ENCODE measurements around the gene SIK1. TPM values are rescaled to one million over a fixed set of nuclear protein-coding genes. Genes with fewer than 3 reads are reported as not detected.
"Not testable (repeated sequence)": the region's sequence is repeated elsewhere in the genome, so short reads cannot be mapped to it uniquely, and the experiment has no call there.

Gene SIK1
- 11.8 and 12.5 TPM in 2 replicates for total RNA-seq

GRCh38 chr21:43426404-43427241 is at the start of gene SIK1:
Gene SIK1, minus strand, starts transcription at chr21:43427131. Its CDS starts 953 bp downstream, at chr21:43426178.
- intact Hi-C loops (cut with micrococcal nuclease); H3K4me3 Mint-ChIP-seq; DNase-seq; H3K9me3 Mint-ChIP-seq; H3K4me1 Mint-ChIP-seq; H3K27me3 Mint-ChIP-seq; H3K36me3 Mint-ChIP-seq (ENCODE audit: low read depth); H3K27ac Mint-ChIP-seq: not testable (repeated sequence)

DNA sequence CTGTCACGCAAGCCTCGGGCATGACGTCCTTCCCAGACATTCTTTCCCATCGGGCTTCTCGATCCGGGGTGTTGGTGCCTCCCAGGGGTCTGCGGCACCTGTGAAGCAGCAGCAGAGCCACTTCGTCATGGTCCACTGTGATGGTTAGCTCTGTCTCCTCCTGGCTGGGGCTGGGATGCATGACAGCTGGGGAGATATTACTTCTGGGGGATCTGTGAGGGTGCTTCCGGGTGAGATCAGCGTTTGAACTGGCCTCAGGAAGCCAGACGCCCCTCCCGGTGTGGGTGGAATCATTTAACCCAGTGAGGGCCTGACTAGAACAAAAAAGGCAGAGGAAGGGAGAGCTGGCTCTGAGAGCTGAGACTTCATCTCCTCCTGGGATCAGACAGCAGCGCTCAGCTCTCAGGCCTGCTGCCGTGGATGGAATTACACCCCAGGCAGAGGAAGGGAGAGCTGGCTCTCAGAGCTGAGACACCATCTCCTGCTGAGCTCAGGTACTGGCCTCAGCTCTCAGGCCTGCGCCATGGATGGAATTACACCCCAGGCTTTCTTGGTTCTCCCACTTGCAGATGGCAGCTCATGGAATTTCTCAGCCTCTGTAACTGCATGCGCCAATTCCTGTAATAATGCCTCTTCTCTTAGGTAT is 44.8 kb upstream of the SIK1 start:
- H3K36me3 Mint-ChIP-seq (ENCODE audit: low read depth); H3K9me3 Mint-ChIP-seq; intact Hi-C loops (cut with micrococcal nuclease); H3K27ac Mint-ChIP-seq; H3K4me1 Mint-ChIP-seq; DNase-seq; H3K27me3 Mint-ChIP-seq; H3K4me3 Mint-ChIP-seq: not testable (repeated sequence)

DNA sequence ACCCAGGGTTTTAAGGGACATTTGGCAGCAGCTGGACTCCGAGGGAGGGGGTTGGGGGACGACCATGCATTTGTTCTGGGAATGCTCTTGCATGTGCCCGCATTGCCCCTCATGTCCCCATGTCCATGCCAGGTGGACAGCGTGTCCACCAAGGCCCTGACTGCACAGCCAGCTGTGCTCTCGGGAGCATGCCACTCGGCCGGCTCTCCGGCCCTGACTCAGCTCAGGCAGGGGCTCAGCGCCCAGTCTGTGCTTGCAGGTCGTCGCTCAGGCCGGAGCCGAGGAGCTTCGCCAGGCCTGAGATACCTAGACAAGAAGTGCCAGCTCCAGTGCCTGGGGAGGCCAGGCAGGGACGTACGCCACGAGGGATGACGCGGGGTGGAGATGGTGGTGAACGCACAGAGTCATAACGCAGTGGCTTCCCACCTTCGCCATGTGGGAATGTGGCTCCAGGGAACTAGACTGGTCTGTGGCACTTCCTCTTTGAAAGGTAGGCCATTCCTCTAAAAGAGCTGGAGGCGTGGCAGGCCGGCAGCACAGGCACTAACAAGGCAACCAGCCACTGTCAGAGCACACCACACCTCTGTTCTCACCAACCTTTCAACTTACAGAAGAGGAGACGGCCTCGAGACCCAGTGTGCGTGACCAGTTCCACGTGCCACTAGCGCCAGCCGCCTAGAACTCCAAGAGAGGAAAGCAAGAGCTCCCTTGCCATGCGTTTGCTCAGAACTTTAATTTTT is 43.0 kb upstream of the SIK1 start:
- intact Hi-C loops (cut with micrococcal nuclease): not testable (repeated sequence)

DNA sequence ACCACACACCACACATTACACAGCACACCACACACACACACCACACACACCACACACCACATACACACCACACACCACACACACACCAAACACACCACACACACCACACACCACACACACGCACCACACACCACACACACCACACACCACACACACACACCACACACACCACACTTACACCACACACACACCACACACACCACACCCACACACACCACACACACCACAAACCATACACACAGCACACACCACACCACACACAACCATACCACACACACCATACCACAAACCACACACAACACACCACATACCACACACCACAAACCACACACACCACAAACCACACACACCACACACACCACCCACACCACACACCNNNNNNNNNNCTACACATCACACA is 40.9 kb upstream of the SIK1 start:
- H3K4me3 Mint-ChIP-seq: no peak overlapping the region

More for the DNA sequence above, 43.0 kb upstream of the SIK1 start:
- not testable (repeated sequence) for H3K4me1 Mint-ChIP-seq; DNase-seq; H3K9me3 Mint-ChIP-seq; H3K27me3 Mint-ChIP-seq; H3K4me3 Mint-ChIP-seq; H3K27ac Mint-ChIP-seq; H3K36me3 Mint-ChIP-seq (ENCODE audit: low read depth)

DNA sequence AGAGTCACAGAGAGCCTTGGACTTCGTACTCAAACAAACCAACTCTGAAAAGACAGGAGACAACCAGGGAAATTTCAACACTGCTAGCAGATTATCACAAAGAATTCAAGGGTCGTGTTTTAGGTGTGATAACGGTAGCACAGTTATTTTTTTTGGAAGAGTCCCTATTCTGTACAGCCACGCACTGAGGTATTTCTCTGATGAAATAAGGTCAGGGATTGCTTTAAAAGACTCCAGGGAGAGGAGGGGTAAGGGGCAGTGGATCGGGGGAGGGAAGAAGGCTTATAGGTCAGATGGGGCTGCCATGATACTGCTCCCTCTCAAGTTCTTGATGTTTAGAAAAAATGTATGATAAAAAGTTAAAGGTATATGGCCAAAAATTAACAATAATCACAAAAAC is 38.2 kb upstream of the SIK1 start:
- H3K4me3 Mint-ChIP-seq; DNase-seq; H3K27ac Mint-ChIP-seq; H3K36me3 Mint-ChIP-seq (ENCODE audit: low read depth); H3K4me1 Mint-ChIP-seq; H3K27me3 Mint-ChIP-seq; H3K9me3 Mint-ChIP-seq; intact Hi-C loops (cut with micrococcal nuclease): not testable (repeated sequence)

More for the DNA sequence above, 40.9 kb upstream of the SIK1 start:
- peaks cover 3% of the 10 kb centered on the region for H3K4me1 Mint-ChIP-seq
- peaks cover 3% of the 10 kb centered on the region for H3K27me3 Mint-ChIP-seq
- peaks cover 4% of the 10 kb centered on the region for H3K9me3 Mint-ChIP-seq
- intact Hi-C loops (cut with micrococcal nuclease): no loop called here
- peak; percentile 45 for DNase-seq
- no peaks in the 10 kb centered on the region for H3K36me3 Mint-ChIP-seq (ENCODE audit: low read depth)
- H3K27ac Mint-ChIP-seq: no peak overlapping the region

DNA sequence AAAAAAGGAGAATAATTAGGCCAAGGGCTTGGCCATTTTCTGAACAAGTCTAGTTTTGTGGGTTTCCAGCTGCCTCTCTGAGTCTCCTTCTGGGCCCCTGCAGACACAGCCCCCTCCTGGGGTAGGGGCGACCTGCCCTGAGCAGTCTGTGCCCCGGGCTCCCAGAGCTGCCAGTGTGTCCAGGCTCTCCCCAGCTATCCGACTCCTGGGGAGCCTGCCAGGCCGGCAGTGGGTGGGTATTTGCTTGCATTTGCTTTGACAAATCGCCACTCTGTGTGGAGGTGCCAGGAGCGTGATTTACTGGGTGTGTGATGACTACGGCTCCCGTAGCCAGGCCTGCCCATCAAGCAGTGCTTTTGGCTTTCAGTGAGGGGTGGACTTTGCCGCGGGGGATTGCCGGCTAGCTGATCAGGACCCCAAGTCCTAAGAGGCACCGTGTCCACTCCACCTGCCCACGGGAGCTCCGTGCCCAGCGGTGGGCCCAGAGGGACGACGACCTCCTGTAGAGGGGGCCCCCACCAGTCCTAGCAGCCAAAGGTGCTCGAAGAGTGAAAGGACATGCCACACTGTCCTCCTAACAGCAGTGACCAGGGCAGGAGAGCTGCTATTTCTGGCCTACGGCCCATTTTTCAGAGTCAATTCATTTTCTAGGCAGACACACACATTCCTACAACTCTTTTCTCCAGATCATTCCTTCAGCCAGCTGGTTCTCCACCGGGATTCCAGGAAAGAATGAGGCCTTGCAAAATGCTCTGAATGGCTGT is 36.7 kb upstream of the SIK1 start:
- intact Hi-C loops (cut with micrococcal nuclease); H3K4me3 Mint-ChIP-seq; H3K4me1 Mint-ChIP-seq; H3K27ac Mint-ChIP-seq; H3K9me3 Mint-ChIP-seq; H3K36me3 Mint-ChIP-seq (ENCODE audit: low read depth); H3K27me3 Mint-ChIP-seq: not testable (repeated sequence)
- DNase-seq: peak; percentile 11

DNA sequence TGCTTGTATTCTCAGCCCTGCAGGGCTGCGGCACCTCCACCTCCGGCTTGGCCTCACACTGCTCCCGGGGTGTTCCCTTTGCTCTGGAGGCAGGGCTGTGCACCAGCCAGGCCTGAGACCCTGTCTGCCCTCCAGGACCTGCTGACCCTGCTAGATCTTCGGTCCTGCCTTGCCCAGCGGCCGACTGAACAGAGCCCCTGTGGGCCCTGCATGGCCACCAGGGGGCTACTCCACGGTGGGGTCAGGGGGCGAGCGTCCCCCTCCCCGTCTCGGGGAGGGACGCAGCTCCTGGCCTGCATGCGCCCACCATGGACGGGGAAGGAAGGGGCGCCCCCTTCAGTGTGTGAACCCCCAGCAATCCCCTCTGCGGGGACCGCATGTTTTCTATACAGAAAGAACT is 36.0 kb upstream of the SIK1 start:
- intact Hi-C loops (cut with micrococcal nuclease); H3K27me3 Mint-ChIP-seq; H3K27ac Mint-ChIP-seq; H3K4me3 Mint-ChIP-seq; H3K4me1 Mint-ChIP-seq; H3K9me3 Mint-ChIP-seq; H3K36me3 Mint-ChIP-seq (ENCODE audit: low read depth); DNase-seq: not testable (repeated sequence)

GRCh38 chr21:43460475-43460874 is 33.5 kb upstream of the SIK1 start:
- intact Hi-C loops (cut with micrococcal nuclease); H3K4me3 Mint-ChIP-seq; H3K27ac Mint-ChIP-seq; H3K9me3 Mint-ChIP-seq; H3K36me3 Mint-ChIP-seq (ENCODE audit: low read depth); DNase-seq; H3K4me1 Mint-ChIP-seq; H3K27me3 Mint-ChIP-seq: not testable (repeated sequence)

DNA sequence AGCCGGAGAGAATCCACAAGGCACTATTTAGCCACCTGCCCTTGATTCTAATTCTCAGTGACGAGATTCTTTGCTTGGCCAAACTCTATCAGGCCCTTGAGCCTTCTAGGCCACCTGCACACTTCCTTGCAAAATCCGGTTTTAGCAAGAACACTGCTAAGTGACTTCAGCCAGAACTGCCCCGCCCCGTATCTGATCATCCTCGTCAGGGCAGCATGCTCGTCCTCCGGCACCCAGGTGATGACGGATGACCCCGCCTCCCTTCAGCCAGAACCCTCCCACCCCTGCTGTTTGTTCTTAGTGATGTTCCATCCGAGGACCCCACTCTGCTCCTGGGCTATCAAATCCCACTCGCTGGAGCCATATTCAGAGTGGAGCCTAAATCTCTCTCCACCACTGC is 32.1 kb upstream of the SIK1 start:
- peak; percentile 21 for DNase-seq
- H3K27ac Mint-ChIP-seq; H3K4me3 Mint-ChIP-seq; H3K4me1 Mint-ChIP-seq; intact Hi-C loops (cut with micrococcal nuclease); H3K9me3 Mint-ChIP-seq; H3K36me3 Mint-ChIP-seq (ENCODE audit: low read depth); H3K27me3 Mint-ChIP-seq: not testable (repeated sequence)

- DNase-seq; intact Hi-C loops (cut with micrococcal nuclease); H3K9me3 Mint-ChIP-seq; H3K27ac Mint-ChIP-seq; H3K36me3 Mint-ChIP-seq (ENCODE audit: low read depth); H3K27me3 Mint-ChIP-seq; H3K4me1 Mint-ChIP-seq; H3K4me3 Mint-ChIP-seq: not testable (repeated sequence)
These were observed 29.8 kb upstream of the SIK1 start for GRCh38 chr21:43456616-43457314.

DNA sequence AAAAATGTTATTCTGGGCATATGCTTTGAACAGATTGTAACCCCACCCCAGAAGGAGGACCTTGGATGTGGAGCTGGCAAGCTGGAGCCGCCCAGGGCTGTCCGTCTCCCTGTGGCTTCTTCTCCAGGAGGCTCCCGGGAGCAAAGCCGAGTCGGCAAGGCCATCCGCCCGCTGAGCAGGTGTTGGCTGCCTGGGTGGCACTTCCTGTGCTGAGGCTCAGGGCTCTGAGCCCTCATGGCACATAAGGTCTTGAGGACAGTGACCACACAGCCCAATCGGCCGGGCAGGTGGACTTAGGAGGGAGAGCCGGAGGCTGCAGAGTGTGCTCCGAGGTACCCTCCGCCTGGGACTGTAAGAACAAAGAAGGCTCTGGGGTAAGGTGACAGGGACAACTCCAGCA is 28.8 kb upstream of the SIK1 start:
- H3K36me3 Mint-ChIP-seq (ENCODE audit: low read depth); H3K27me3 Mint-ChIP-seq; H3K27ac Mint-ChIP-seq; DNase-seq; H3K4me3 Mint-ChIP-seq; intact Hi-C loops (cut with micrococcal nuclease); H3K9me3 Mint-ChIP-seq; H3K4me1 Mint-ChIP-seq: not testable (repeated sequence)

DNA sequence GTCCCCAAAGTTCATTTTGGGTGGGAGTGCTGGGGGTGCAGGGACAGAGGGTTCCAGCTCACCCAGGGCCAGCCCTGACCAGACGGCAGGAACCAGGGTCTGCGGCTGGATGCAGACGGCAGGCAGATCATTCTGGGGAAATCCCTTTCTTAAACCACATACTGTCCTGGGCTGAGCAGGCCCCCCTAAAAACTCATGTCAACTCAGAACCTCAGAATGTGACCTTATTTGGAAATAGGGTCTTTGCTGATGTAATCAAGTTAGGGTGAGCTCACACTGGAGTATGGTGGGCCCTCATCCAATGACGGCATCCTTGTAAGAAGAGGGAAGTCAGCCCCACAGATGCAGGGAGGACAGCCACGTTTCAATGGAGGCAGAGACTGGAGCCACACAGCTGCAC is 27.2 kb upstream of the SIK1 start:
- H3K9me3 Mint-ChIP-seq; H3K36me3 Mint-ChIP-seq (ENCODE audit: low read depth); H3K4me1 Mint-ChIP-seq; DNase-seq; H3K4me3 Mint-ChIP-seq; H3K27me3 Mint-ChIP-seq; intact Hi-C loops (cut with micrococcal nuclease); H3K27ac Mint-ChIP-seq: not testable (repeated sequence)

DNA sequence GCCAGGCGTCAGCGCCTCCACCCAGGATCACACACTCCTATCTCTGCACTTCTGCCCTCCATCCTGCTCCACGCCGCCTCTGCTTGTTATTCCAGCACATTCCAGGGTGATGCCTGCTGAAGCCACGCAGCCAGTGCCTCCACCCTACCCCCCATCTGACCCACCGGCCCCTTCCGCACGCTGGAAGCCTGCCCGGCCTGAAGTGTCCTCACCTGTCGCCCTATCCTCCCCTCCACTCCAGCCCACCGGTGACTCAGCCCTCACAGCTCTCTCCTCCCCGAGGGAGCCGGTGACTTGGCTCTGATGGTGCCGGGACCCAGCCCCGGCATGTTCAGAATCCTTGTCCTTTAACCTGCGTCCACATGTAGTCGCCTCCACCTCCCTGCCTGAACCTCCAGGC is 24.9 kb upstream of the SIK1 start:
- H3K36me3 Mint-ChIP-seq (ENCODE audit: low read depth); H3K27ac Mint-ChIP-seq; H3K27me3 Mint-ChIP-seq; H3K4me3 Mint-ChIP-seq; DNase-seq; H3K4me1 Mint-ChIP-seq; intact Hi-C loops (cut with micrococcal nuclease); H3K9me3 Mint-ChIP-seq: not testable (repeated sequence)
